EH (cell line): ENCODE data around the gene DPAGT1.
"Not testable (repeated sequence)": the region's sequence is repeated elsewhere in the genome, so short reads cannot be mapped to it uniquely, and the experiment has no call there.

Experiments
- DNase-seq: peaks from one replicate; pipeline ENCODE4 v3.0.0-alpha.2; 2015; ENCODE audit warnings: low read depth

Gene DPAGT1

DNA sequence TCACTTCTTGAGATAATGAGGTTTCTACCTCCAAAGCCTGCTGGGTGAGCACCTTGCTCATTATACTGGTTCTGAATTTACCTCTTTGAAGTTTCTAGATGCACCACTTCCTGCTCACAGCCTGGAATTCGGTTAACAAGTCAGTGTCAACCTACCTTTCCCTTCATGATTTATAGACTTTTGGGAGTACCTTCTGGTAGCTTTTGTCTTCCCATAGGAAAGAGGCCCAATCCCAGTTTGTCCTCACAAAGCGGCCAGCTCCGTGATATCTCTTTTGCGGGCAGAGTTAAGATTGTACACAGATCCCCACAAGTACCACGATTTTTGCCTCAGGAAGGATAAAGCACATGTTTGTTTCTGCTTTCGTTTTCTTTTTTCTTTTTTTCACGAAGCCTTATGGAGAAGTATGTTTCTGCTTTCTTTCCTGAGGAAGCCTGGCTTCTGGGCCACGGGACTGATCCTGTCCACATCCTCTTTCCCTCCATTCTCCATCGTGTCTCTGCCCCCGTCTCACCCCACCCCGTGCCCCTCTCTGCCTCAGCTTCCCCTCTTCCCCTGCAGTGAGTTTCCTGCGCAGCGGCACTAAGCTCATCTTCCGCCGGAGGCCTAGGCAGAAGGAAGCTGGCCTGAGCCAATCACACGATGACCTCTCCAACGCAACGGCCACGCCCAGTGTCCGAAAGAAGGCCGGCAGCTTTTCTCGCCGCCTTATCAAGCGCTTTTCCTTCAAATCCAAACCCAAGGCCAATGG lies 14.0 kb upstream of the DPAGT1 start:
- DNase-seq, result no peak

DNA sequence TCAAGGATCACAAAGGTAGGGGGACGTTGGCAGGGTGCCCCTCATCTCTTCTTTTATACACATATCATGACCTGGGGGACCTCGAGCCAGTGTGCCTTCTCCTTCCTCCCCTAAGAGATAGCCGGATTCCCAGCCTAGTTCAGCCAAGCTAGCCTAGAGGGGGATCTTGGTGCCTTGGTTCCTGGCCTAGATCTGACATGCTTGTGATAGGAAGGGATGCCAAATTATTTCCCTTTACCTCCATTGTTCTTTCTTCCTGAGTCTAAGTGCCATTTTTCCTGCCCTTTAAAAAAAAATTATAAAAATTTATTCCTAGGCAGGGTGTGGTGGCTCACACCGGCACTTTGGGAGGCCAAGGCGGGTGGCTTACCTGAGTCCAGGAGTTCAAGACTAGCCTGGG lies 12.7 kb upstream of the DPAGT1 start:
- no peak for DNase-seq

DNA sequence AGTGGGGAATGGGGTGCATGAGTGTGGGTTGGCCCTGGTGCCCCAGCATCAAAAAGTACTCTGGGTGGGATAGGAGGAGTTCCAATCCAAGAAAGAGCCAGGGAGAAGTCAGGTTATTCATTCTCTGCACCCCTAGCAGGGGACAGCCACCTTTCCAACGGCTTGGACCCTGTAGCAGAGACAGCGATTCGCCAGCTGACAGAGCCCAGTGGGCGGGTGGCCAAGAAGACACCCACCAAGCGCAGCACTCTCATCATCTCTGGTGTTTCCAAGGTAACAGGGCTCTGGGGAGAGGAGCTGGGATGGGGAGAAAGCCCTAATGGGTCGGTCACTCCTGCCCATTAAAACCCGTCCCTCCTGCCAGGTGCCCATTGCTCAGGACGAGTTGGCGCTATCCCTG lies 12.1 kb upstream of the DPAGT1 start:
- no peak for DNase-seq

DNA sequence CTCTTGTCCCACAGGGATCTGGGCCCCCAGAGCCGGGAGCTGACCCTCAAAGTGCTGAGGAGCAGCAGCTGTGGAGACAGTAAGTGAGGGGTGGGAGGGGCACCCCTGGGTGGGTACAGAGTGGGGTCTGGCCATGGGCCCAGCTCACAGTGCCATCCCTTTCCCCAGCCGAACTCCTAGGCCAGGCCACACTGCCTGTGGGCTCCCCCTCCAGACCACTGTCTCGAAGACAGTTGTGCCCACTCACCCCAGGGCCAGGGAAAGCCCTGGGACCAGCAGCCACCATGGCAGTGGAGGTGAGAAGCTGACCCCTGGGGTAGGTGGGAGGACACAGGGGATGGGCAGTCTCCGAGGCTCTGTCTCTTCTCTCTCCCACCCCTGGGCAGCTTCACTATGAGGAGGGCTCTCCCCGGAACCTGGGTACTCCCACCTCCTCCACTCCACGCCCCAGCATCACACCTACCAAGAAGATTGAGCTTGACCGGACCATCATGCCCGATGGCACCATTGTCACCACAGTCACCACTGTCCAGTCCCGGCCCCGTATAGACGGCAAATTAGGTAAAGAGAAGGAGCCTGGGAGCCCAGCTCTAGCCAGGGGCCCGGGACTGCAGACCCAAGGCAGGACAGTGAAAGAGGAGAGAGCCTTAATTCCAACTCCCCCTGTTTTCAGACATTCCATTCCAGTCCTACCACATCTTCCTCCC lies 10.8 kb upstream of the DPAGT1 start:
- no peak for DNase-seq

DNA sequence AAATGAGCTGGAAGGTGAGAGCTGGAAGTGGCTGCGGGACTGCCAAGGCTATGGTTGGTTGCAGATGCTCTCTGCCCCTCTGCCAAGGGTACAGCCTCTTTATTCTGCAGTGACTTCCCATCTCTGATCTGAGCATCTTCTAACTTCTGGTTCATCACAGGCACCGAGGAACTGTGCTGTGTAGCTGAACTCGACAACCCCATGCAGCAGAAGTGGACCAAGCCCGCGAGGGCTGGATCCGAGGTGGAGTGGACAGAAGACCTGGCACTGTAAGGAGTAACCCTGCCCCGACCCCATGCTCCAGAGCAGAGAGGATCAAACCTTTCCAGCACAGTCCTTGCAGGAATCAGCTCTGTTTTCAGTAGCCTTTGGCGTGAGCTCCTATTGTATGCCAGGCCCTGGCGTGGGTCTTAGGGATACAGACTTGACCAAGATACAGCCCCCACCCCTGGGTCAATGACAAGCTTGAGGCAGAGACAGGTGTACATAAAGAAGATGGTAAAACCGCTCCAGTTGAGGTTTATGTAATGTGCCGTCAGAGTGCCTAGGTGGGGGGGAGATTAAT lies 9.8 kb upstream of the DPAGT1 start:
- no peak for DNase-seq

DNA sequence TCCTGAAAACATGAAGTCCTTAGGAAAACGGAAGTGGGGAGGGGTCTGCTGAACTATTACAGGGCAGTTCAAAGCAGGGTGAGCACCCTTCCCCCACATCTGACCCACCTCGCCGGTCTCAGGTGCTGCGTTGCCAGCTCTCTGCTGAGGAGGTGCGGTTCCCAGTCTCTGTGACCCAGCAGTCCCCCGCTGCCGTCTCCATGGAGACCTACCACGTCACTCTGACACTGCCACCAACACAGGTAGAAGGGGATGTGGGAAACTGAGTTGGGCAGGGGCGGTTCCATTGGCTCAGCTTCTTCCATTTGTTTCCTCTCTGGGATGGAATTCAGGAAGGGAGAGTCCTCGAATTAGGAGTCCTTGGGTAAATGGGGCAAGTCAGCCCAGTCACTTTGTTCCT lies 8.8 kb upstream of the DPAGT1 start:
- no peak for DNase-seq

DNA sequence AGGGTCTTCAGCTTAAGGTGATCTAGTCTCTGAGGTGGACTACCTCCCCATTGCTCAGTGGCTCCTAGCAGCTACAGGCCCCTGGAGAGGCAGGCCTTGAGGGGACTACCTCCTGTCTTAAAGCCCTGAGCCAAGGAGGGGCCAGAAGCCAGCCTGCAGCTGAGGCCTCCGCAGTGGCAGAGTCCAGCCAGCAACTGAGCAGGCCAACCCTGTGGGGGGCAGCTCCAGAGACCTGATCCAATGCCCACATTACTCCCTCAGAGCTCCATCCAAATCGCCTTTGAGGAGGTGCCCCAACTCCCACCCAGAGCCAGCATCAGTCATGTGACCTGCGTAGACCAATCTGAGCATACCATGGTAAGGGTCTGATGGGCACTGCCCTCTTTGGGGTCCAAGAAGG lies 8.2 kb upstream of the DPAGT1 start:
- DNase-seq, result no peak

DNA sequence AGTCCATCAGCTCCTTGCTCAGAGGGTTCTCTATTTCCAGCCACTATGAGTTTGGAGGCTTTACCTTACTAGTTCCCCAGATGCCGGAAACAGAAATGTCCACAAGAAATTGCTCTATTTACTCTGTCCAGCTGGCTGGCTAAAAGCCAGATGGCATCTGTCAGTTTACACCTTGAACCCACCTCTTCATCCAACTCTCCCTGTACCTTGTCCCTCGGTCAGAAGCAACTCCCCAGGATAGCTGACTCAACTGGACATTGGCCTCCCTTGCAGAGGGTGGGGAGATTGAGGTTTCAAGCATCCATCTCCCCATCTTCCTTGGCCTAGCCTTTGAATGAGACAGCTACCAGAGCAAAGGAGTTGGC lies 7.2 kb upstream of the DPAGT1 start:
- no peak for DNase-seq

DNA sequence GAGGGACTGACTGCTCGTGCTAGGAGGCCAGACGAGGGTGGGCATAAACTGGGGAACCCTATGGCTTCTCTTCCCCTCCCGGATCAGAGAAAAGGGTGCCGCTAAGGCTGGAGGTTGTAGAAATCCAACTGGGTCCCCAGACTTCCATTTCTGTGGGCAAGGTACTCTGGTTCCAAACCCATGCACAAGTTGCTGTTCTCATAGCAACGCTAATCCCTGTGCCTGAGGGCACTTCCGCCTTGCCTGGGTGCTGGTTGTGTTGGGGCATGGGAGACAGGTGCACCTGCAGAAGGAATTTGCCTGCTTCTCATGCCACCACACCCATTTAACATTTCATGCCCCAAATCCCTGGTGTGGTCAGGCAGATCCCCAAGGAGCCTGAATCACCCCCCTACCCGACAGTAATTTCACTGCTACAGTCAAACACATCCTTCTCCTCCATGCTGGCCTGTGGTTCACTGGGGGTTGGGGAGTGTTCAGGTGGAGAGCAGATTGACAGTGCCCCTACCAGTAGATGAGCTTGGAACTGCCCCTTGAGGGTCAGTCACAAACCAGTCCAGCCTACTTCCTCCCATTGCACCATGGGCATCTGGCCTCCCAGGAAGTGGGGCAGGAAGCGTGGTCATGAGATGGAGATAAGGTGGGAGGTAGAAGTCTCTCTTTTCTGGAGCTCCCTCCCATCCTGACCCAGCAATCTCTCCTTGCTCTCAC lies 6.6 kb upstream of the DPAGT1 start:
- peak; percentile 51 for DNase-seq

DNA sequence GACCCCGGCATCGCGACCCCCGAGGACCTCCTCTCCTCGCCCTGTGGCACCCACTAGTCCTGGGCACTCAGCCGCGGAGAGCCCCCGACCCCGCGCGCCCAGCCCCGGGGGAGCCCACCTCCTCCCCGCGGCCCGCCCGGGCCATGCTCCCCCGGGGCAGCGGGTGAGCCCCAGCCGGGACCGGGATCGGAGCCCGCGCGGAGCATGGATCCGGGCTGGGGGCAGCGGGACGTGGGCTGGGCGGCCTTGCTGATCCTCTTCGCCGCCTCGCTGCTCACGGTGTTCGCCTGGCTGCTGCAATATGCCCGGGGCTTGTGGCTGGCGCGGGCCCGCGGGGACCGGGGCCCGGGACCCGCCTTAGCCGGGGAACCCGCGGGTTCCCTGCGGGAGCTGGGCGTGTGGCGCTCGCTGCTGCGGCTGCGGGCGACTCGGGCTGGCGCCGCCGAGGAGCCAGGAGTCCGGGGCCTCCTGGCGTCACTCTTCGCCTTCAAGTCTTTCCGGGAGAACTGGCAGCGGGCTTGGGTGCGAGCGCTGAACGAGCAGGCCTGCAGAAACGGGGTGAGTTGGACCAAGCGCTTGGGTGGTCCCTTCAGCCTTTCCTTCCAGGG lies 6.0 kb upstream of the DPAGT1 start:
- peak; percentile 15 for DNase-seq

DNA sequence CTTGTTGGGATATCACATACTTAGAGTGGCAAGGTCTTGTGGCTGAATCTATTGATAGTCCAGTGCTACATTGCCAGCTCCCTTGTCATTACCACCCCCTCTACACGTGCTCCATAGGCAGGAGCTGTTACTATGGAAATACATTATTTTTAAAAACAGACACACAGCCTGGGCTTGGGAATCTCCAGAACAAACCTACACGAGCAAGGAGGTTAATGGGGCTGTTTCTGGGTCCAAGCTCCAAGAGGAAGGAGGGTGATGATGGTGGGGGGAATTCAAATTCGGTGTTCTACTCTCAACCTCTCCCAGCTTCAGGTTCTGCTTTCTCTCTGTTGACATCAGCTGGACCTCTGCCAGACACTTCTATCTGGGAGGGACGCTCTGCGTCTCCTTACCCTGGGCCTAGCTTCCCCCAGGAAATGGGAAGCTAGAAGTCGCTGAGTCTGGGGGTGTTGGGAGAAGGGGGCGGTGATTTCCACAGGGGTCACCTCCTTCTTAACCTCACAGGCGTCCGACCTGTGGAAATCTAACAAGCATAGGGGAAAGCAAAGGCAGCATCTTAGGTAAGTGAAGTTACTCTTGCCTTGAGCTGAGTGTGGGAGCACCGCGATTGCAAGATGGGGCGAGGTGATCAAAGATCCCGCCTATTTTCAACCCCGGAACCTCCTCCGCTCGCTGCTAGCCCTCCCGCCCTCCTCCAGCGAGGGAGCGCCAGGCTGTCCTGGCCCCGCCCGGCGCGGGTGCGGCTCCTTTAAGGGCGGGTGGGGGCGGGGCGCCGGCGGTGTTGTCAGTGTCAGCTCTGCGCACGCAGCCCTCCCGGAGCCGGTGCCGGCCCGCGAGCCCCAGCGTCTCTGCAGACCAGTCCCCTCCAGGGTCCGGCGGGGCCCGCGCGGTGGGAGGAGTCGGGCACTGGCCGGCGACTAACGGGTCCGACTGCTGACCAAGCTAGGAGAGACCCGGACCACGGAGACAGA lies 5.2 kb upstream of the DPAGT1 start, which contains the start of gene C2CD2L:
Gene C2CD2L, plus strand, starts transcription at position 781 of the 974 bp plus-strand sequence. CDS start 398 bp downstream, outside the sequence.
- peak; percentile 93 for DNase-seq

DNA sequence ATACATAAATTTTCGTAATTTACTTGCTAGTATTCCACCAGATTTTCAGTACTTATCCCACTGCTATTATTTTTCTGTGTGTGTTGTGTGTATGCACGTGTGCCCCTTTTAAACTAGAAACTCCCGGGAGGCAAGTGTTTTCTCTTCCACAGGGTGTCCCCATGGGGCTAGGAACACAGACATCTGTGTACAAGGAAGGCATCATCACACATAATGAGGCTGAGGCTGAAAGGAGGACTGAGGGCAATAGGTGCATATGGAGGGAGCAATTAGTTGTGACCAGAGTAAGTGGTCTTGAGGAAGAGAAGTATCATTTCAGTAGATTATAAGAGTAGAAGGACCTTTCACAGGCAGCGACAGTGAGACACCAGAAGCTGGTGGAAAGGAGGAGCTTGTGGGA lies 2.1 kb upstream of the DPAGT1 start:
- peak; percentile 13 for DNase-seq

DNA sequence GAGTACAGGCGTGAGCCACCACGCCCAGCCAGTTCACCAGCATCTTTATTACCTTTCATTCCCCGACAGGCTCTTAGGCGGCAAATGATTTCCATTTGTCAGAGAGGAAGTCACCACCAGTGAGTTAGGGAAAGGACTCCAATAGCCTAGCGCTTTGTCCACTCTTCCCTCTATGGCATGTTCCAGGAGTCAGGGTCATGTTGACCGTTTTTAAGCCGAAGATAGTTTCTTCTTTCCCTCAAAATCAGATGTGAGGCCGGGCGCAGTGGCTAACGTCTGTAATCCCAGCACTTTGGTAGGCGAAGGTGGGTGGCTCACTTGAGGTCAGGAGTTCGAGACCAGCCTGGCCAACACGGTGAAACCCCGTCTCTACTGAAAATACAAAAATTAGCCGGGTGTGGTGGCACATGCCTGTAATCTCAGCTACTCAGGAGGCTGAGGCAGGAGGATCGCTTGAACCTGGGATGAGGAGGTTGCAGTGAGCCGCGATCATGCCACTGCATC lies 1.6 kb upstream of the DPAGT1 start:
- not testable (repeated sequence) for DNase-seq

DNA sequence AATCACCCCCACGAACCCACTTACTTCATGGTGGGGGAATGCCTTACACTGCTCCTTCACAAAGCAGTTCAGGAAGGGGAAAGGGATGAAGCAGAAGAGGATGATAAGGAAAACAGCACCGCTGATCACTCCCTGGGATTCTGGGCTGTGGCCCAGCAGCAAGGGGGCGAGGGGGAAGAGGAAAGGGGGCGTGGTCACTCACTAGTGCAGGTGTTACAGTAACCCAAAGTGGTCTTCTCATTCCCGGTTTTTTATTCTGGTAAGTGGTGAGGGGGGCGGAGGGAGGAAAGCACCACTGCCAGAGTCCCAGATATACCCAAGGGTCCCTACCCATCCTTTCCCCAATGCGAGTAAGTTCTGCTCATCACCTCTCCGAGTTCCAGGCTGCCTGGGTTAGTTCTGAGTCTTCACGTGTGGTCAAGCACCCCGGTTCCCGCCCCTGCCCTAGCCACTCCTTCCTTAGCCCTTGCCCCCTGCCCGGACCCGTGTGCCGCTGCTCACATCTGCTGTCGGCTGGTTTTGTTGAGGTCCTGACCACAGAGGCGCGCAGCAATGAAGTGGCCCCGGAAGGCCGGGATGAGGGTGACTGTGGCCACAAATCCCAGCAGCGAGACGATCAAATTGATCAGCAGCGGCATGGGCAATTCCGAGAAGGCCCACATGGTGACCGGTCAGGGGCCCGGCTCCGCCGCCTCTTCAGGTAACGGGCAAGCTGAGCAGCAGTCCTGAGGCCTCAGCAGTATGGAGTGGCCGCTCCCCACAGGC lies 477 bp downstream of the DPAGT1 start:
- no peak for DNase-seq

DNA sequence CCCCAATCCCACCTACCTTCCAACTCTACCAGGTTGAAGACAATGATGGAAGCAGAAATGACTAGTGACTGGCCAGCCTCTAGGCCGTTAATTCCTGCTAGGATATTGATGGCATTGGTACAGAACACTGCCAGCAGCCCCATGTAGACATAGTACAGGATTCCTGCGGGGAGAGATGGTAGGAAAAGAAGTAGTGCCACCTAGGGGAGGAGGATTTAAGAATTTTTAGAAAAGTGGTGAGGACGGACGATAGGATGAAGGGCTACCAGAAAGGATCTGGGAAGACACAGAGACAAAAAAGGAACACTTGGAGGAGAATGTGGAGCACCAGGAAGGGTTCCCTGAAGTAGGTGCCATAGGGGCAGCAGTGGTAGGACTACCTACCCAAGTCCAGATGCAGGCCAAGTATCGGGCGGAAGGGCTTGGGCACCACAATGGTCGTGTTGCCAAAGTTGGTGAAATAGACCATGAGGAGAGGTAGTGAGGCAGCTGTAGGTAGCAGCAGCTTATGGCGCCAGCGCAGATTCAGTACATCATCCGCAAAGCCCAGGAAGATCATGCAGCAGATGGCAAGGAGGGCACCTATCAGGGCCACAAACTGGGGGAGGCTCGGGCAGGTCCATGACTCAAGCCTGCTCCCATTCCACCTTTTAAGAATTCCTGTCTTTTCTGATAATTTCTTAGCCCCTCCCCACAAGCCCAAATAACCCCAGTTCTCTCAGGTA lies 1.2 kb downstream of the DPAGT1 start:
- DNase-seq, result peak; percentile 65

DNA sequence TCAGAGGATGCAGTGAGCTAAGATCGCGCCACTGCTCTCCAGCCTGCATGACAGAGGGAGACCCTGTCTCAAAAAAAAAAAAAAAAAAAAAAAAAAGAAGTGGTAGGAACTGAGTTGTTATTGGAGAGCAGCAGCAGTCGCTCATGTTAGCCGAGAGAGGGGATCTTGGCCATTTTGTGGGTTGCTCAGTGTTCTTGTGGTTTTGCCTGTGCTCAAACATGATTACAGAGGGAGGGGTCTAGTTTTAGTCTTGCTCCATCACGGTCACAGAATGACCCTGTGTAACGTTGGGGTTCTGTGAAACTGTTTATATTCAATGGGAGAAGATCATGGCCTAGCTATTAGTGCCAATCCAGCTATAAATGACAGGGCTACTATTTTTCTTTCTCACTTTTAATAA lies 1.9 kb downstream of the DPAGT1 start:
- DNase-seq, result no peak

DNA sequence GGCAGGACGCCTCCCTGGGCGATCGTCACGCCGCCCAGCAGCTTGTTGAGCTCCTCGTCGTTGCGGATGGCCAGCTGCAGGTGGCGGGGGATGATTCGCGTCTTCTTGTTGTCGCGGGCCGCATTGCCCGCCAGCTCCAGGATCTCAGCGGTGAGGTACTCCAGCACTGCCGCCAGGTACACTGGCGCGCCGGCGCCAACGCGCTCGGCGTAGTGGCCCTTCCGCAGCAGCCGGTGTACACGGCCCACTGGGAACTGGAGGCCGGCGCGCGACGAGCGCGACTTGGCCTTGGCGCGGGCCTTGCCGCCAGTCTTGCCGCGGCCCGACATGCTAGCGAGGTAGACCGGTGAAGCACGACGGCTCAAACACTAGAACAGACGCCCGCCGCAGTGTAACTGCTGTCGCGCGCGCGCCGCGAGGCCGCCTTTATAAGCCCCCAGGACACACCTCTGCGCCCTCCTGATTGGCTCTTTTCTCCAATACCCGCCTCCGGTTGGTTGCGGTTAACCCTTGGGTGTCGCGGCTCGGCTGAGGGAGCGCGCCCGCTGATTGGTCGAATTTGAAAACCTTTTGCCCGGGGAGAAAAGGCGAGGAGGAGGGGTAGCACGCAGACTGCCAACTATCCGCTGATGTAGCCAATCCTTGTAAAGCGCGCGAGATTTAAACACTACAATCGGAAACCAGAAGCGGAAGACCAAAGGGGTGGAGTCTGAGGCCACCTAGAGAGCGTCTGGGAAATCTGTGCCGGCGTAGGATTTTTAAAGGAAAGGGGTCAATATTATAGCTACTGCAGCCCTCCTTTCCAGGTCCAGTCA lies 6.4 kb downstream of the DPAGT1 start:
- DNase-seq, result peak; percentile 100

DNA sequence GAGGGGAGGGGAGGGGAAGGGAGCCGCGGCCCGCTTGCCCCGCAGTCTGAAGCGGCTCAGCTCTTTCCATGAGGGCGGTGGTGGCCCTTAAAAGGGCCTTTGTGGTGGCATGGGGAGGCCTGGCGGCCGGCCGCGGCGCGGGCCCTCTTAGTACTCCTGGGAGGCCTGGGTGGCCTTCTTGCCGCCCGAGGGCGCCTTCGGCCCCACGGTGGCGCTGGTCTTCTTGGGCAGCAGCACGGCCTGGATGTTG lies 6.9 kb downstream of the DPAGT1 start:
- DNase-seq, result peak; percentile 88
